Measurements from ENCODE around the gene SPAG6.

Gene SPAG6

DNA sequence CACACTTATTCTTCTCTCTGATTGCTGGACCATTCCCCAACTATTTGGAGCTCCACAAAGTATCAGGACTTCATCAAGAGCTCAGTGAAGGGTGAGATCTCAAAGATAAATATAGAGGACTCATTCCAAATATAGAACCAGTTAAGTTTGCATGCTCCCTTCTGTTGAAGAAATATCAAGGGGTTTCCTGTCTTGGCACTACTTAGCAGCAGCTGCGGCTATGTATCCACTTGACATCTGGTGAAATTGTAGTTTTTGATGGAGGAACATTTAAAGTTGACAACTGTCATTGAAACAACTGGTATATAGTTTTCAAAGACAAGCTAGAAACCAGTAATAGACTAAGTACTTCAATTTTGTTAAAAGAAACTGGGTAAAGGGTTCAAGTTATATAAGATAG is 1.0 kb upstream of the SPAG6 start:
- peaks cover 6% of the 10 kb centered on the region for H3K4me1 ChIP-seq (ENCODE audit: control insufficient read depth, insufficient read depth, low read length)
- TF ChIP-seq ZNF501 (tag by site-specific recombination; IDR thresholded peaks at IDR 0.05) (no peak), ZNF416 (tag by site-specific recombination; IDR thresholded peaks at IDR 0.05) (no peak), SALL2 (tag by site-specific recombination; IDR thresholded peaks at IDR 0.05; ENCODE audit: borderline replicate concordance) (no peak), ZNF404 (tag by site-specific recombination; IDR thresholded peaks at IDR 0.05) (no peak), ZNF16 (tag by site-specific recombination; IDR thresholded peaks at IDR 0.05; ENCODE audit: low read depth) (no peak), ZNF707 (tag by site-specific recombination; IDR thresholded peaks at IDR 0.05) (no peak), ZNF629 (tag by site-specific recombination; IDR thresholded peaks at IDR 0.05) (no peak), ZNF768 (tag by site-specific recombination; IDR thresholded peaks at IDR 0.05) (no peak), ZNF302 (tag by site-specific recombination; IDR thresholded peaks at IDR 0.05; ENCODE audit: low read depth) (no peak), ZNF548 (tag by site-specific recombination; IDR thresholded peaks at IDR 0.05) (no peak), ZNF292 (tag by site-specific recombination; IDR thresholded peaks at IDR 0.05; ENCODE audit: borderline replicate concordance, low read depth) (no peak), ZNF529 (tag by site-specific recombination; IDR thresholded peaks at IDR 0.05; ENCODE audit: insufficient replicate concordance) (no peak), BCL11A (tag by site-specific recombination; IDR thresholded peaks at IDR 0.05; ENCODE audit: low read depth) (no peak), TCF7L2 (IDR thresholded peaks at IDR 0.05; ENCODE audit: borderline replicate concordance, low read depth, low read length) (no peak), GLI4 (tag by site-specific recombination; IDR thresholded peaks at IDR 0.05) (no peak), YY2 (tag by site-specific recombination; IDR thresholded peaks at IDR 0.05) (no peak), ZNF366 (tag by site-specific recombination; conservative IDR thresholded peaks at IDR 0.05) (no peak)
- TF ChIP-seq, protein P1, sequence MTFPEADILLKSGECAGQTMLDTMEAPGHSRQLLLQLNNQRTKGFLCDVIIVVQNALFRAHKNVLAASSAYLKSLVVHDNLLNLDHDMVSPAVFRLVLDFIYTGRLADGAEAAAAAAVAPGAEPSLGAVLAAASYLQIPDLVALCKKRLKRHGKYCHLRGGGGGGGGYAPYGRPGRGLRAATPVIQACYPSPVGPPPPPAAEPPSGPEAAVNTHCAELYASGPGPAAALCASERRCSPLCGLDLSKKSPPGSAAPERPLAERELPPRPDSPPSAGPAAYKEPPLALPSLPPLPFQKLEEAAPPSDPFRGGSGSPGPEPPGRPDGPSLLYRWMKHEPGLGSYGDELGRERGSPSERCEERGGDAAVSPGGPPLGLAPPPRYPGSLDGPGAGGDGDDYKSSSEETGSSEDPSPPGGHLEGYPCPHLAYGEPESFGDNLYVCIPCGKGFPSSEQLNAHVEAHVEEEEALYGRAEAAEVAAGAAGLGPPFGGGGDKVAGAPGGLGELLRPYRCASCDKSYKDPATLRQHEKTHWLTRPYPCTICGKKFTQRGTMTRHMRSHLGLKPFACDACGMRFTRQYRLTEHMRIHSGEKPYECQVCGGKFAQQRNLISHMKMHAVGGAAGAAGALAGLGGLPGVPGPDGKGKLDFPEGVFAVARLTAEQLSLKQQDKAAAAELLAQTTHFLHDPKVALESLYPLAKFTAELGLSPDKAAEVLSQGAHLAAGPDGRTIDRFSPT (tag by site-specific recombination; IDR thresholded peaks at IDR 0.05): no peak
- TF ChIP-seq, protein P2, sequence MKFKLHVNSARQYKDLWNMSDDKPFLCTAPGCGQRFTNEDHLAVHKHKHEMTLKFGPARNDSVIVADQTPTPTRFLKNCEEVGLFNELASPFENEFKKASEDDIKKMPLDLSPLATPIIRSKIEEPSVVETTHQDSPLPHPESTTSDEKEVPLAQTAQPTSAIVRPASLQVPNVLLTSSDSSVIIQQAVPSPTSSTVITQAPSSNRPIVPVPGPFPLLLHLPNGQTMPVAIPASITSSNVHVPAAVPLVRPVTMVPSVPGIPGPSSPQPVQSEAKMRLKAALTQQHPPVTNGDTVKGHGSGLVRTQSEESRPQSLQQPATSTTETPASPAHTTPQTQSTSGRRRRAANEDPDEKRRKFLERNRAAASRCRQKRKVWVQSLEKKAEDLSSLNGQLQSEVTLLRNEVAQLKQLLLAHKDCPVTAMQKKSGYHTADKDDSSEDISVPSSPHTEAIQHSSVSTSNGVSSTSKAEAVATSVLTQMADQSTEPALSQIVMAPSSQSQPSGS (tag by site-specific recombination; IDR thresholded peaks at IDR 0.05; ENCODE audit: low read depth): no peak
- H3K27ac ChIP-seq (ENCODE audit: extremely low read depth, low read depth, low read length): no peak overlapping the region
- H3K36me3 ChIP-seq (ENCODE audit: control insufficient read depth in 2 of 2, insufficient read depth in 1 of 2, low read length in 2 of 2): no peaks in the 10 kb centered on the region
- H3K4me3 ChIP-seq (ENCODE audit: low read depth, low read length): no peak overlapping the region
- ChIA-PET POLR2A (interaction anchor here (1.1 kb wide), 1 partner anchor 83 kb away, joined by 3 read pairs; no protein-coding TSS in a partner anchor), CTCF (interaction anchor here (0.6 kb wide), 1 partner anchor 26 kb away, joined by 3 read pairs; no protein-coding TSS in a partner anchor)
- H3K9me3 ChIP-seq (ENCODE audit: control insufficient read depth, insufficient read depth, low read depth, low read length): no peaks in the 10 kb centered on the region

DNA sequence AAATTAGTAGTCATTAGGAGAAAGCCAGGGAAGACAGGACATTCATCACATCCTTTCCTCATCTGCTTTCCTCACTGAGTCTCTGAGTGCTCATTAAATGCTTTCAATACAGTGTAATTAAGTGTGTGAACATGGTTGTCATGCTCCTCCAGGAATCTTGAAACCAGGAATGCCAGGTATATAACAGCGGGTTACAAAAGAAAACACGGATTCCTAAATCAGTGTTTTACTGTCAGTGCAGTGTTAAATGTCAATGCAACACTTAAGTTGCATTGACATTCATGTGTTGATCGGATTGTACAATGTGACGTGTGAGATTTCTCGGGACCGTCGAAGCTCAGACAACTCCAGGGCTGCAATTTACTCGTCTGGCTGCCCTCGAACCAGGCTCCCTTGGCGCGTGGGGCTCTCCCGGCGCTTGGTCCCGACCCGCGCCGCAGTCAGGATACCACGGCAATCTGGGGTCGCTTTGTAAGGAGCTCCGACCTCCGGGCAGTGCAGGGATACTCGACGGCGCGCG is 455 bp upstream of the SPAG6 start:
- POLR2A ChIA-PET: interaction anchor here (0.8 to 1.4 kb wide), 4 partner anchors 29 to 116 kb away, joined by 3 to 7 read pairs (median 3); partner anchors contain the start of gene COMMD3
- CTCF ChIA-PET: interaction anchor here (0.6 kb wide), 1 partner anchor 610 kb away, joined by 3 read pairs; no protein-coding TSS in a partner anchor
- Histone ChIP-seq H3K9me3 (ENCODE audit: control insufficient read depth, insufficient read depth, low read depth, low read length) (no peaks in the 10 kb centered on the region), H3K27ac (ENCODE audit: extremely low read depth, low read depth, low read length) (peak overlapping the region; percentile 32; the same call in 1 of the 2 replicates), H3K36me3 (ENCODE audit: control insufficient read depth in 2 of 2, insufficient read depth in 1 of 2, low read length in 2 of 2) (no peaks in the 10 kb centered on the region), H3K4me3 (ENCODE audit: low read depth, low read length) (peak overlapping the region; percentile 57), H3K4me1 (ENCODE audit: control insufficient read depth, insufficient read depth, low read length) (peaks cover 2% of the 10 kb centered on the region; the same call in 1 of the 2 replicates)
- TF ChIP-seq ZFP41 (tag by site-specific recombination; IDR thresholded peaks at IDR 0.05; ENCODE audit: borderline replicate concordance) (no peak), ZSCAN30 (tag by site-specific recombination; IDR thresholded peaks at IDR 0.05) (no peak), YY1 (tag by site-specific recombination; IDR thresholded peaks at IDR 0.05) (no peak), MEIS1 (CRISPR knock-in tag; IDR thresholded peaks at IDR 0.05; ENCODE audit: borderline replicate concordance) (no peak), ZFP37 (tag by site-specific recombination; IDR thresholded peaks at IDR 0.05) (no peak)
- TF ChIP-seq, protein P3, sequence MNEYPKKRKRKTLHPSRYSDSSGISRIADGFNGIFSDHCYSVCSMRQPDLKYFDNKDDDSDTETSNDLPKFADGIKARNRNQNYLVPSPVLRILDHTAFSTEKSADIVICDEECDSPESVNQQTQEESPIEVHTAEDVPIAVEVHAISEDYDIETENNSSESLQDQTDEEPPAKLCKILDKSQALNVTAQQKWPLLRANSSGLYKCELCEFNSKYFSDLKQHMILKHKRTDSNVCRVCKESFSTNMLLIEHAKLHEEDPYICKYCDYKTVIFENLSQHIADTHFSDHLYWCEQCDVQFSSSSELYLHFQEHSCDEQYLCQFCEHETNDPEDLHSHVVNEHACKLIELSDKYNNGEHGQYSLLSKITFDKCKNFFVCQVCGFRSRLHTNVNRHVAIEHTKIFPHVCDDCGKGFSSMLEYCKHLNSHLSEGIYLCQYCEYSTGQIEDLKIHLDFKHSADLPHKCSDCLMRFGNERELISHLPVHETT (tag by site-specific recombination; IDR thresholded peaks at IDR 0.05): no peak
- TF ChIP-seq, protein P4, sequence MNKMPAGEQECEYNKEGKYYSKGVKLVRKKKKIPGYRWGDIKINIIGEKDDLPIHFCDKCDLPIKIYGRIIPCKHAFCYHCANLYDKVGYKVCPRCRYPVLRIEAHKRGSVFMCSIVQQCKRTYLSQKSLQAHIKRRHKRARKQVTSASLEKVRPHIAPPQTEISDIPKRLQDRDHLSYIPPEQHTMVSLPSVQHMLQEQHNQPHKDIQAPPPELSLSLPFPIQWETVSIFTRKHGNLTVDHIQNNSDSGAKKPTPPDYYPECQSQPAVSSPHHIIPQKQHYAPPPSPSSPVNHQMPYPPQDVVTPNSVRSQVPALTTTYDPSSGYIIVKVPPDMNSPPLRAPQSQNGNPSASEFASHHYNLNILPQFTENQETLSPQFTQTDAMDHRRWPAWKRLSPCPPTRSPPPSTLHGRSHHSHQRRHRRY (tag by site-specific recombination; IDR thresholded peaks at IDR 0.05): no peak
- TF ChIP-seq, protein P5, sequence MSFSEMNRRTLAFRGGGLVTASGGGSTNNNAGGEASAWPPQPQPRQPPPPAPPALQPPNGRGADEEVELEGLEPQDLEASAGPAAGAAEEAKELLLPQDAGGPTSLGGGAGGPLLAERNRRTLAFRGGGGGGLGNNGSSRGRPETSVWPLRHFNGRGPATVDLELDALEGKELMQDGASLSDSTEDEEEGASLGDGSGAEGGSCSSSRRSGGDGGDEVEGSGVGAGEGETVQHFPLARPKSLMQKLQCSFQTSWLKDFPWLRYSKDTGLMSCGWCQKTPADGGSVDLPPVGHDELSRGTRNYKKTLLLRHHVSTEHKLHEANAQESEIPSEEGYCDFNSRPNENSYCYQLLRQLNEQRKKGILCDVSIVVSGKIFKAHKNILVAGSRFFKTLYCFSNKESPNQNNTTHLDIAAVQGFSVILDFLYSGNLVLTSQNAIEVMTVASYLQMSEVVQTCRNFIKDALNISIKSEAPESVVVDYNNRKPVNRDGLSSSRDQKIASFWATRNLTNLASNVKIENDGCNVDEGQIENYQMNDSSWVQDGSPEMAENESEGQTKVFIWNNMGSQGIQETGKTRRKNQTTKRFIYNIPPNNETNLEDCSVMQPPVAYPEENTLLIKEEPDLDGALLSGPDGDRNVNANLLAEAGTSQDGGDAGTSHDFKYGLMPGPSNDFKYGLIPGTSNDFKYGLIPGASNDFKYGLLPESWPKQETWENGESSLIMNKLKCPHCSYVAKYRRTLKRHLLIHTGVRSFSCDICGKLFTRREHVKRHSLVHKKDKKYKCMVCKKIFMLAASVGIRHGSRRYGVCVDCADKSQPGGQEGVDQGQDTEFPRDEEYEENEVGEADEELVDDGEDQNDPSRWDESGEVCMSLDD (tag by site-specific recombination; IDR thresholded peaks at IDR 0.05): no peak

Measured in HEK293 (cell line).